Sigmoid colon (tissue), 4 donors: ENCODE measurements around the gene IL1R2.

Source experiments
- CTCF ChIP-seq, 4 experiments: fragments of 450-650 bp in 3 of 4; fragments of 200-600 bp in 1 of 4; IDR thresholded peaks; one replicate each; pipeline ENCODE4 v1.5.1; 2016 to 2019; ENCODE audit warnings: antibody characterized with exemption in 4 of 4, mild to moderate bottlenecking in 3 of 4, moderate library complexity in 2 of 4
- EP300 ChIP-seq, 4 donors: sonication (generic); formaldehyde crosslinking; IDR thresholded peaks; one replicate each; pipeline ENCODE4 v1.6.1; 2017; ENCODE audit warnings: antibody characterized with exemption in 4 of 4
- POLR2A ChIP-seq, 2 donors: fragments of 450-650 bp; IDR thresholded peaks; one replicate each; pipeline ENCODE4 v1.6.1; 2016; ENCODE audit warnings: antibody characterized with exemption in 2 of 2, mild to moderate bottlenecking in 2 of 2, moderate library complexity in 2 of 2
- POLR2AphosphoS5 ChIP-seq, 4 donors: sonication (generic); formaldehyde crosslinking; IDR thresholded peaks; one replicate each; pipeline ENCODE4 v1.6.1; 2017; ENCODE audit warnings: antibody characterized with exemption in 4 of 4

- TF ChIP-seq POLR2AphosphoS5 (IDR thresholded peaks at IDR 0.05): no peak
- TF ChIP-seq POLR2A (IDR thresholded peaks at IDR 0.05): no peak
- TF ChIP-seq CTCF (IDR thresholded peaks at IDR 0.05): no peak
- TF ChIP-seq EP300 (IDR thresholded peaks at IDR 0.05): no peak
Measured at GRCh38 chr2:101976891-101977290, 14.9 kb upstream of the IL1R2 start.
